Measurements from ENCODE around the gene EXOC3L1.

GRCh38 chr16:67201411-67202345, 11.7 kb upstream of the EXOC3L1 start:
- TF ChIP-seq CTCF (IDR thresholded peaks at IDR 0.05 in 2 of 3, conservative IDR thresholded peaks at IDR 0.05 in 1 of 3; ENCODE audit: borderline replicate concordance in 1 of 3, insufficient read depth in 1 of 3, low read depth in 2 of 3, low read length in 2 of 3) (no peak), EZH2 (IDR thresholded peaks at IDR 0.05) (no peak), POLR2AphosphoS5 (IDR thresholded peaks at IDR 0.05; ENCODE audit: low read depth, low read length) (no peak), POLR2A (IDR thresholded peaks at IDR 0.05; ENCODE audit: borderline replicate concordance, extremely low read depth, insufficient read depth, insufficient read length) (no peak), MAX (IDR thresholded peaks at IDR 0.05) (no peak), JUND (IDR thresholded peaks at IDR 0.05) (no peak), YY1 (IDR thresholded peaks at IDR 0.05; ENCODE audit: extremely low read depth, insufficient replicate concordance, low read depth, low read length) (no peak), REST (IDR thresholded peaks at IDR 0.05; ENCODE audit: low read depth) (no peak)

Measured in HCT116 (cell line).